GM18505 (cell line): ENCODE results near the gene SENP3.
A peak's percentile ranks its signal among the peaks of the same experiment; 100 is the strongest.
"Not testable (repeated sequence)": the region's sequence is repeated elsewhere in the genome, so short reads cannot be mapped to it uniquely, and the experiment has no call there.

ENCODE experiments used
- ATAC-seq: cut with Tn5 transposase; IDR thresholded peaks from one replicate; pipeline ENCODE4 v1.9.1; 2021; ENCODE audit not compliant: unreplicated experiment
- POLR2A ChIP-seq: IDR thresholded peaks from 4 replicates; pipeline ENCODE4 v1.6.1; 2011; ENCODE audit warnings: borderline replicate concordance; ENCODE audit not compliant: insufficient read depth, insufficient read length; ENCODE audit errors: extremely low read depth

The SENP3 gene

GRCh38 chr17:7589204-7589868 is 27.6 kb downstream of the SENP3 start:
- no peak for ATAC-seq
- TF ChIP-seq POLR2A, result peak; percentile 13

GRCh38 chr17:7589891-7590691 is 28.4 kb downstream of the SENP3 start, which contains the start of gene SOX15:
TSS of gene SOX15 (minus strand) at chr17:7590094. CDS start at chr17:7589676, 418 bp downstream.
- TF ChIP-seq POLR2A, result no peak
- ATAC-seq, result no peak

GRCh38 chr17:7590743-7591142 is 29.0 kb downstream of the SENP3 start:
- TF ChIP-seq POLR2A, result no peak
- no peak for ATAC-seq

GRCh38 chr17:7591596-7591995 is 29.9 kb downstream of the SENP3 start:
- no peak for TF ChIP-seq POLR2A

GRCh38 chr17:7592422-7593021 is 30.8 kb downstream of the SENP3 start:
- ATAC-seq, result no peak
- no peak for TF ChIP-seq POLR2A

More at GRCh38 chr17:7591596-7591995, 29.9 kb downstream of the SENP3 start:
- no peak for ATAC-seq

- TF ChIP-seq POLR2A, result no peak
- no peak for ATAC-seq
Observed at GRCh38 chr17:7593296-7593695, 31.6 kb downstream of the SENP3 start.

GRCh38 chr17:7597561-7597960 is 35.8 kb downstream of the SENP3 start:
- ATAC-seq, result not testable (repeated sequence)

GRCh38 chr17:7606280-7606679 is 44.6 kb downstream of the SENP3 start:
- no peak for ATAC-seq
- no peak for TF ChIP-seq POLR2A

GRCh38 chr17:7610641-7611040 is 48.9 kb downstream of the SENP3 start:
- no peak for ATAC-seq
- TF ChIP-seq POLR2A, result no peak

- no peak for TF ChIP-seq POLR2A
- ATAC-seq, result no peak
Observed at GRCh38 chr17:7611635-7612293, 50.0 kb downstream of the SENP3 start.

GRCh38 chr17:7612294-7612640 is 50.5 kb downstream of the SENP3 start:
- no peak for TF ChIP-seq POLR2A
- ATAC-seq, result no peak

- TF ChIP-seq POLR2A, result no peak
- ATAC-seq, result no peak
Observed at GRCh38 chr17:7613769-7614424, 52.2 kb downstream of the SENP3 start.
